ENCODE measurements around the gene XPNPEP1.

Gene XPNPEP1

GRCh38 chr10:109947111-109947920 lies 24.0 kb upstream of the XPNPEP1 start:
- DNase-seq (ENCODE audit: low spot score): no peak

- DNase-seq (ENCODE audit: low spot score): no peak
These were observed 23.4 kb upstream of the XPNPEP1 start for GRCh38 chr10:109946680-109947079.

GRCh38 chr10:109945473-109946177 lies 22.3 kb upstream of the XPNPEP1 start:
- DNase-seq (ENCODE audit: low spot score): no peak

GRCh38 chr10:109944613-109945012 lies 21.3 kb upstream of the XPNPEP1 start:
- DNase-seq (ENCODE audit: low spot score): no peak

GRCh38 chr10:109941236-109941862 lies 18.0 kb upstream of the XPNPEP1 start:
- DNase-seq (ENCODE audit: low spot score): no peak

- DNase-seq (ENCODE audit: low spot score): no peak
These were observed 17.2 kb upstream of the XPNPEP1 start for GRCh38 chr10:109940553-109940952.

- no peak for DNase-seq (ENCODE audit: low spot score)
These were observed 16.8 kb upstream of the XPNPEP1 start for GRCh38 chr10:109940117-109940516.

- no peak for DNase-seq (ENCODE audit: low spot score)
These were observed 16.1 kb upstream of the XPNPEP1 start for GRCh38 chr10:109939315-109939961.

GRCh38 chr10:109937460-109938065 lies 14.3 kb upstream of the XPNPEP1 start:
- no peak for DNase-seq (ENCODE audit: low spot score)

- no peak for DNase-seq (ENCODE audit: low spot score)
These were observed 11.9 kb upstream of the XPNPEP1 start for GRCh38 chr10:109934958-109935793.

- DNase-seq (ENCODE audit: low spot score): no peak
These were observed 10.8 kb upstream of the XPNPEP1 start for GRCh38 chr10:109933984-109934565.

GRCh38 chr10:109932968-109933367 lies 9.7 kb upstream of the XPNPEP1 start:
- DNase-seq (ENCODE audit: low spot score): no peak

- DNase-seq (ENCODE audit: low spot score): no peak
These were observed 9.1 kb upstream of the XPNPEP1 start for GRCh38 chr10:109932391-109932790.

- DNase-seq (ENCODE audit: low spot score): no peak
These were observed 7.9 kb upstream of the XPNPEP1 start for GRCh38 chr10:109931163-109931562.

GRCh38 chr10:109929501-109930219 lies 6.3 kb upstream of the XPNPEP1 start:
- DNase-seq (ENCODE audit: low spot score): no peak

- no peak for DNase-seq (ENCODE audit: low spot score)
These were observed 5.2 kb upstream of the XPNPEP1 start for GRCh38 chr10:109928475-109928891.

- no peak for DNase-seq (ENCODE audit: low spot score)
These were observed 3.5 kb upstream of the XPNPEP1 start for GRCh38 chr10:109926825-109927224.

GRCh38 chr10:109926061-109926745 lies 2.9 kb upstream of the XPNPEP1 start:
- DNase-seq (ENCODE audit: low spot score): no peak

- no peak for DNase-seq (ENCODE audit: low spot score)
These were observed 1.8 kb upstream of the XPNPEP1 start for GRCh38 chr10:109924967-109925620.
